Activated T-helper 2 cell treated with anti-CD3 and anti-CD28 coated beads, Interferon-gamma antibody, Interleukin-2, Interleukin-4, amounts not matched to agents 10 μg/mL and 5 μg/mL and 100 μg/mL, durations not matched to agents 14 hours and 24 hours and 36 hours (primary cell): ENCODE results near the gene FLVCR2. TPM values are rescaled to one million over a fixed set of nuclear protein-coding genes. Genes with fewer than 3 reads are reported as not detected.

Experiments used
- DNase-seq: peaks from one replicate; pipeline ENCODE4 v3.0.0; 2021; ENCODE audit warnings: low spot score
- H3K27ac Mint-ChIP-seq: one replicate; pipeline ENCODE4 v1.8.0; 2021; ENCODE audit warnings: mixed read lengths
- H3K27me3 Mint-ChIP-seq: one replicate; pipeline ENCODE4 v1.8.0; 2021; ENCODE audit warnings: low read depth, mixed read lengths
- H3K36me3 Mint-ChIP-seq: one replicate; pipeline ENCODE4 v1.8.0; 2021; ENCODE audit warnings: low read depth, mixed read lengths
- H3K4me1 Mint-ChIP-seq: one replicate; pipeline ENCODE4 v1.8.0; 2021; ENCODE audit warnings: low read depth, mixed read lengths
- H3K4me3 Mint-ChIP-seq: one replicate; pipeline ENCODE4 v1.8.0; 2021; ENCODE audit warnings: low read depth, mild to moderate bottlenecking, moderate library complexity, mixed read lengths
- H3K9me3 Mint-ChIP-seq: one replicate; pipeline ENCODE4 v1.8.0; 2021; ENCODE audit warnings: mixed read lengths
- intact Hi-C: fragments of 100-400 bp; cut with micrococcal nuclease; formaldehyde crosslinking; loops from one replicate; pipeline ENCODE4 v1.15.1; 2023
- total RNA-seq: library from RNA; stranded (reverse); gene quantifications from 2 replicates; pipeline ENCODE4 v1.2.3, GENCODE V29; 2022

FLVCR2 gene, protein sequence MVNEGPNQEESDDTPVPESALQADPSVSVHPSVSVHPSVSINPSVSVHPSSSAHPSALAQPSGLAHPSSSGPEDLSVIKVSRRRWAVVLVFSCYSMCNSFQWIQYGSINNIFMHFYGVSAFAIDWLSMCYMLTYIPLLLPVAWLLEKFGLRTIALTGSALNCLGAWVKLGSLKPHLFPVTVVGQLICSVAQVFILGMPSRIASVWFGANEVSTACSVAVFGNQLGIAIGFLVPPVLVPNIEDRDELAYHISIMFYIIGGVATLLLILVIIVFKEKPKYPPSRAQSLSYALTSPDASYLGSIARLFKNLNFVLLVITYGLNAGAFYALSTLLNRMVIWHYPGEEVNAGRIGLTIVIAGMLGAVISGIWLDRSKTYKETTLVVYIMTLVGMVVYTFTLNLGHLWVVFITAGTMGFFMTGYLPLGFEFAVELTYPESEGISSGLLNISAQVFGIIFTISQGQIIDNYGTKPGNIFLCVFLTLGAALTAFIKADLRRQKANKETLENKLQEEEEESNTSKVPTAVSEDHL
- 3.2 and 5.9 TPM in 2 replicates for total RNA-seq

DNA sequence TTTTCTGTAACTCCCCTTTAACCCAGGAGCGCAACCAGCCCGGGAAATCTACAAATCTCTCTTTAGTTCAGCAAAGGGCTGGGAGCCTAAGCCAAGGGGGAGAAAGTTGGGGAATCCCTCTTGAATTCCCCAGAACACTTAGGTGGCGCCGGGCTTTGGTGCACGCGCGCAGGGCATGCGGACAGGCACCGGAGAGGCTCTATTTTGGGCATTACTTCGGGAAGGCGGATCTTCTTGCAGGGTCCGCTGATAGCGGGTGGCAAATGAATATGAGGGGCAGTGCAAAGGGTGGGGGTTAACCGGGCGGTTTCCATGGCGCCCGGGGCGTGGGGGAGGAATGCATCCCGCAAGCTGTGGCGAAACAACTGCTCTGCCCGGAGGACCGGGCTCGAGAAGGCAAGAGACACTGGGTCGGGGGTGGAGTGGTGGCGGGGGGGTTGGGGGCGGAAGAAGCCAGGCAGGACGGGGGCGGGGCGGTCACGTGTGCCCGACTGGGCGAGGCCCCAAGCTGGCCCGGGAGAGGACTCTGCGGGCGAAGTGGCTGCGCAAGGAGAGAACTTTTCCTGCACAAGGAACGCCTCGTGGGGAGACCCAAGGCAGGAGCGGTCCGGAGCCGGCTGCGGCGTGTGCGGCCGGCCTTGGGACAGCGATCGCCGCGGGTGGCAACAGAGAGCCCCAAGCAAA is at the start of gene FLVCR2:
Gene FLVCR2 (plus strand): TSS at position 519 of the 684 bp plus-strand sequence. CDS start 353 bp downstream, outside the sequence.
- Mint-ChIP-seq H3K36me3 (no peaks in the 10 kb centered on the region), H3K27me3 (peaks cover 3% of the 10 kb centered on the region), H3K4me1 (peaks cover 19% of the 10 kb centered on the region), H3K4me3 (peak within 1 kb of the TSS; percentile 81), H3K9me3 (no peaks in the 10 kb centered on the region), H3K27ac (peak within 1 kb of the TSS; percentile 42)
- DNase-seq = peak; percentile 31
- intact Hi-C loops = loop anchor here (5.0 kb wide), 1 partner anchor 404 kb away; the partner anchor contains the start of gene TGFB3

DNA sequence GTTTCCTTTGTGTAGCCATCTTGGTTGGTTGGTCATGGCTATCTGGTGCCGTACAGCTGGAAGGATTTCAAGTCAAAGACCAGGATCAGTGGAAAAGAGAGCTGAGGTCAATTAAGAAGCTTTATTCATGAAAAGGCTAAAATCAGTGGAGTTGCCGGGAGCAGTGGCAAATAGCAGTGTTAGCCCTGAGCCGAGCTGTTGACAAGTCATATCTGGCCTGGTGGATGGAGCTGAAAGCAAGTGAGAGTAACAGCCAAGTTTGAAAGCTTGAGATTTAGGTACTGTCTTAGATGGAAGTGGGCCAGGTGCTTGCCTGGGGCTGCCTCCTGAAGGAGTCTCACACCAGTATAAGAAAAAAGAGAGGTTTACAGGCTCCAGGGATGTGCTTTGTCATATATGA is 47.2 kb upstream of the FLVCR2 start:
- peak overlapping the region; percentile 4 for H3K27ac Mint-ChIP-seq
- no peaks in the 10 kb centered on the region for H3K9me3 Mint-ChIP-seq
- no peaks in the 10 kb centered on the region for H3K27me3 Mint-ChIP-seq
- no peak for DNase-seq
- peaks cover 85% of the 10 kb centered on the region for H3K36me3 Mint-ChIP-seq
- peaks cover 62% of the 10 kb centered on the region for H3K4me1 Mint-ChIP-seq
- no peak overlapping the region for H3K4me3 Mint-ChIP-seq
- intact Hi-C loops = no loop called here

DNA sequence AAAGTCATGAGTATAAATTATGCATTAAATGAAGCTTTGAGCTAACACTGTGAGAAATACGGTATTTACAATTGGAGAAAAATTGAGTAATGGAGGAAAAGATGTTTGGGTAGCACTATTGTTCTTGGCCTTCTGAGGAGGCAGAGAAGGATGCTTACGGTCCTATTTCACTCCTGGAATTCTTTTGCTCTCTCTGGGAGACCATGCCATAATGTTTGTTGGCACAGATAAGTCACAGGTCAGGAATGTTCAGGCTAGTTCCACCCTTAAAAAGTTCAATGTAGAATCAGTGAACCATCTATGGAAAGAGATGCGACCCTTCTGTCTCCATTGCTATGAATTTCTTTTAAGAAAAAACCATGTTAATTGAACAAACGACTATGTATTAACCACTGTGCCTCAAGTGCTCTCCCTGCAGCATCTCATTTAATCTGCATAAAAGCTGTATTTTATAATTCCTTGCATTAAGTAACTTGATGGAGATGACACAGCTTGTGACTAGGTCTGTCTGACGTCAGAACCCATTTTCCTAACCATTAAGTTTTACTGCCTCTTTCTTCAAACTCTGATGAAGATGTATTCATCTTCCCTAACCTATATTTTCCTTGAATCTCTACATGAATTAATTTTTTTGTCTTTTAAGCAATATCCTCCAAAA is 46.6 kb upstream of the FLVCR2 start:
- H3K27ac Mint-ChIP-seq = peak overlapping the region; percentile 58
- H3K36me3 Mint-ChIP-seq = peaks cover 81% of the 10 kb centered on the region
- no peak overlapping the region for H3K4me3 Mint-ChIP-seq
- no peaks in the 10 kb centered on the region for H3K9me3 Mint-ChIP-seq
- no peak for DNase-seq
- intact Hi-C loops = no loop called here
- H3K4me1 Mint-ChIP-seq = peaks cover 58% of the 10 kb centered on the region
- H3K27me3 Mint-ChIP-seq = no peaks in the 10 kb centered on the region

DNA sequence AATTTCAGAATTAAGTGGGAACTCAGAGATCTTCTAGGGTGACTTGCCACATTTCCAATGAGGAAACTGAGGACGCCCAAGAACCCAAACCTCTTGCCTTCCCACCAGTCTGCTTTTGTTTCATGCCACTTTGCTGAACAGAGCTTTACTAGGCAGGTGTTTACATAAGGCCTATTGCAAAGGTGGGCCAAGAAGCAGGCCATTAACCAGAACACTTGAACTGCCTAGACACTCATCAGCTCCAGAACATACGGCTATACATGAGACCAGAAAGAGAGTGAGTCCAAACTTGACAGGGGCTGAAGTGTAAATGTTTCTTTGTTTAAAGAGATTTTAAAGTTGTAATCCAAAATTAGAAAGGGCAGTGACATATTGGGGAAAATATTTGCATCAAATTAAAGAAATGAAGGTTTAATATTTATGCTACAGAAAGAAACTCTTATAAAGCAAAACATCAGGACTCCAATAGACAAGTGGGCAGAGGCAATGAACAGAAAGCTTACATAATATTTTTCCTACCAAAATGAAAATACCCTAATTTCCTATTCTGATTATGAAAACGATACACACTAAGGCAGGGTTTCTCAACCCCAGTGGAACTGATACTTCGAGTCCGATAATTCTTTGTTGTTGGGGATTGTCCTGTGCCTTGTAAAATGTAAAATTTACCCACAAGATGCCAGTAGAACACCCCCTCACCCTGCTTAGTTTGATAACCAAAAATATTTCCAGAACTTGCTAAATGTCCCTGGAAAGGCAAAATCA is 44.4 kb upstream of the FLVCR2 start:
- Mint-ChIP-seq H3K9me3 (no peaks in the 10 kb centered on the region), H3K27me3 (no peaks in the 10 kb centered on the region), H3K27ac (peak overlapping the region; percentile 10), H3K4me3 (no peak overlapping the region), H3K4me1 (peaks cover 52% of the 10 kb centered on the region), H3K36me3 (peaks cover 74% of the 10 kb centered on the region)
- DNase-seq = no peak
- intact Hi-C loops = no loop called here

DNA sequence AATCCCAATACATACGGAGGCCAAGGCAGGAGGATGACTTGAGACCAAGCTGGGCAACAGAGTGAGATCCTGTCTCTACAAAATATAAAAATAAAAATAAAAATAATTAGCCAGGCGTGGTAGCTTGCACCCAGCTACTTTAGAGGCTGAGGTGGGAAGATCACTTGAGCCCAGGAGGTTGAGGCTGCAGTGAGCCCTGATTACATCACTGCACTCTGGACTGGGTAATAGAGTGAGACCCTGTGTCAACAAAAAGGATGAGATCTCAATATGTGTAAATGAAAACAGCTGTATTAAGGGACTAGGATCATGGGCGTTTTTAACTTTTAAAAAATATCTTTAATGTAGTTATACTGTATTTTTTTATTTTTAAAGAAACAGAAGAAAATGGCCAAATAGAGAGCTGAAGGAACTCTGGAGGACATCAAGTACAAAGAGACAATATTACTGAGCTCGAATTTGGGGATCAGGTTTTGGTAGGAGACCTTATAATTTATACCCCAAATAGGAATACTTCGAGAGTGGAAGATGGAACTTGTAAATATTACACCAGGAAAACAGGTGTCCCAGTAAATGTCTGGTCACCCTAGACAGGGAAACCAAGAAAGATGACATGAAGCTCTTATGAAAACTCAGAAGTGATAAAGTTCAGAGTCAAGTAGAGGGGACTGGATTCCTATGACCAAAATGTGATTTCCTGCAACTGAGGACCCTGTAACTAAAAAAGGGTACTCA is 43.1 kb upstream of the FLVCR2 start:
- intact Hi-C loops = no loop called here
- DNase-seq = no peak
- Mint-ChIP-seq H3K4me1 (peaks cover 62% of the 10 kb centered on the region), H3K36me3 (peaks cover 76% of the 10 kb centered on the region), H3K4me3 (no peak overlapping the region), H3K27ac (no peak overlapping the region), H3K27me3 (no peaks in the 10 kb centered on the region), H3K9me3 (no peaks in the 10 kb centered on the region)

DNA sequence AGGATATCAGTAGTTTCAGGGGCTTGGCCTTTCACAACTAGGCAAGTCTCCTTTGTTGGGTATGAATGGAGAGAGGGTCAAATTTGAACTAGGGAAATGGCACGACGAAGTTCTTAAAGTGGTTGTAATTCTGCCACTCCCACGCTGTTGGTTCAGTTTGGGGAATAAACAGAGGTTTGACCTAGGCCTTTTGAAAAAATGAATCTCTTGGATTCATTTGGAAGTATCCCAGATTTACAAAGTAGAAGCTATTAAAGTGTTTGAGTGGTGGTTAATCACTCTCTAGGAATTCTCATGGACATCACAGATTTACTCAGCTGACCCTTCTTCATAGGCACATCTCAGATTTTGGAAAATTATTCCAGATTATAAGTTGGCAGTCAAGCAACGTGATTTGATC is 41.3 kb upstream of the FLVCR2 start:
- Mint-ChIP-seq H3K36me3 (peaks cover 78% of the 10 kb centered on the region), H3K27ac (no peak overlapping the region), H3K27me3 (no peaks in the 10 kb centered on the region), H3K4me1 (peaks cover 65% of the 10 kb centered on the region), H3K9me3 (no peaks in the 10 kb centered on the region), H3K4me3 (no peak overlapping the region)
- intact Hi-C loops = no loop called here
- no peak for DNase-seq

DNA sequence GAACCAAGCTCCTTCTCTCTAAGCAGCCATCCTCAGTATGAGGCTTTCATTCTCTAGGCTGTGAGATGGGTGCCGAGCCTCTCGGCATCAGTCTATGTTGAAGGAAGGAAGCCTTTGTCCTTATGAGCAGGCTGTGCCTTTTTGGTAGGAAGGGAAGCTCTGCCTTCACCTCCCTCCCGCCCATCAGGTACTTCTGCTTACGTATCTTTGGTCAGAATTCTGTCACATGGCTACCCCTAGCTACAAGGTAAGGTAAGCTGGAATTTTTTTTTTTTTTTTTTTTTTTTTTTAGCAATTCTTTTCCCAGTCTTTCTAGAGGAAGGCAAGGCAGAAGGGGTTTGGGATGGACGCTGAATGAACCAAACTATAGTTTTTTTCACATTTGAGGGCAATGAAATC is 39.3 kb upstream of the FLVCR2 start:
- Mint-ChIP-seq H3K9me3 (no peaks in the 10 kb centered on the region), H3K27ac (peak overlapping the region; percentile 85), H3K4me1 (peaks cover 64% of the 10 kb centered on the region), H3K27me3 (no peaks in the 10 kb centered on the region), H3K4me3 (peak overlapping the region; percentile 62), H3K36me3 (peaks cover 63% of the 10 kb centered on the region)
- intact Hi-C loops = loop anchor here (1.0 kb wide), 1 partner anchor 17 kb away; the partner anchor contains the start of gene BATF
- DNase-seq = no peak

DNA sequence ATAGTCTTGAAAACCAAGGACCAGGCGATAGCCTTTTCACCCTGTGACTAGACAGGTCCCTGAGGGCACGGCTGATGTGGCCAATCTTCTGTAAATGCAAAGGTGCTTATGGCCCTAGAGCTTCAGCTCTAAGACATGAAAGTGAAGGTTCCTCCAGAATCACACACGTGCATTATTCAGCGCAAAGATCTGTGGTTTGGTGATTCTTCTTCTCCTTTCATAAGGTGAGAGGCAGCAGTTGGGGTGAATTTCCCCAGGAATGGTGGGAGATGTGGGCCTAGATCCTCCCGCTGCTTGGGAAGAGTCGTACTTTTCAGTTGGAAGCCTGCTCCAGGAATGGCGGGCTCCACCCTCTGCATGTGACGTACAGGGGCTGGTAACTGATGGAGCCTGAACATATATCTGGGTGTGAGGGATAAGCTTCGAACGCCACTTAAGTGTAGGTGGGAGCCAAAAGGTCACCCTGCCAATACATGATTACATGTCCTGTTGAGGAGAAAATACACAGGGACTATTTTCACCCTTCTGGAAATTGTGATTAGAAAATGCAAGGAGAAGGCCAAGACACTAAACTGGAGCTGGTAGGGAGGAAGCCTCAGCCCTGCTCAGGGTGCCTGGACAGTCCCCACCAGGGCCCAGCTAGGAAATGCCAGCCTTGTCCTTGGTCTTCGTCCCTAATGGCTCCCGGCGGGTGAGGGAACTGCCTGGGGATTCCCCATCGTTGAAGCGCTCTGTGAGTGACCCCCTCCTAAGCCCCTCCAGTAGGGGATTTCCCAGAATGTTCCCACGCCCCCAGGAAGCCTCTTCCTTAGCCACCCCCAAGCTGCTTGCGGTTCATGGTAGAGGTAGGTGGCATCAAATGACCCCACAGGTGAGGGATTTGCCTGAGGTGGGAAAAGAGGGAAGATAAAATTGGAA is 38.6 kb upstream of the FLVCR2 start:
- intact Hi-C loops = loop anchor here (1.0 to 5.0 kb wide), 2 partner anchors 18 to 293 kb away; partner anchors contain the start of gene BATF
- peak overlapping the region; percentile 85 for H3K27ac Mint-ChIP-seq
- H3K4me1 Mint-ChIP-seq = peaks cover 64% of the 10 kb centered on the region
- peaks cover 61% of the 10 kb centered on the region for H3K36me3 Mint-ChIP-seq
- no peaks in the 10 kb centered on the region for H3K27me3 Mint-ChIP-seq
- H3K4me3 Mint-ChIP-seq = peak overlapping the region; percentile 62
- no peaks in the 10 kb centered on the region for H3K9me3 Mint-ChIP-seq
- no peak for DNase-seq

DNA sequence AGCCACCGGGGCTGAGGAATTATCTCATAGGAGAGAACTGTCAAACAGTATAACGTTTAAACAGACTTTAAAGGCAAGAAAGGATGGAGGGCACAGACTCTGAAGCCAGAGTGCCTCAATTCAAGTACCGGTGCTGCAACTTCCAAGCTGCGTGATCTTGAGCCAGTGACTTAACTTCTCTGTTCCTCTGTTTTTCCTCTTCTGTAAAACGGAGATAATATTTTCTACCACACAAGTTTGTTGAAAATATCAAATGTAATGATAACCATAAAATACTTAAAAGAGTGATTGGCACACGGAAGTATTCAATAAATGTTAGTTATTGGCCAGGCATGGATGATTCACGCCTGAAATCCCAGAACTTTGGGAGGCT is 38.0 kb upstream of the FLVCR2 start:
- DNase-seq = no peak
- Mint-ChIP-seq H3K27me3 (no peaks in the 10 kb centered on the region), H3K9me3 (no peaks in the 10 kb centered on the region), H3K36me3 (peaks cover 58% of the 10 kb centered on the region), H3K27ac (peak overlapping the region; percentile 85), H3K4me1 (peaks cover 63% of the 10 kb centered on the region), H3K4me3 (peak overlapping the region; percentile 62)
- intact Hi-C loops = loop anchor here (5.0 kb wide), 1 partner anchor 293 kb away; no protein-coding TSS in a partner anchor

DNA sequence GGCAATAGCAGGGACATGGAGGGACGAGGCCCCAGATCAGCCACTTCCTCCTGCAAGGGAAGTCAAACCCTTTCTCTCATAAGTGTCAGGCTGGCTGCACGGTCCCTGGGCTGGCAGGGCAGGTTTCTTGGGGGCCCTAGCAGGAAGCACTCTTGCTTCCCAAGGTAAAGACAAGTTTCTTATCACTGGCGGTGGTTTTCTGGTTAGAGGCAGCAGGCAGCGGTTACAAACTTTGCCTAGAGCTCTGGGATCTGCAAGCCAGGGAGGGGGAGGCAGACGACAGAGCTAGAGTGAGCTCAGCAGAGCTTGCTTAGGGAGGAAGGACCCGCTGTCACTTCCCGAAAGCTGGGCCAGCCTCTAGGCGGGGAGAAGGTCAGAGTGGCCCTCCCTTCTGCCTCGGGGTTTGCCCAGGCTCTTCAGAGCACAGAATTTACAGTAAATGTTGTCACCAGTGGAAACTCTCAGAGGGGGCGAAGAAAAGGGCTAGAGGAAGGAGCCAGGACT is 35.8 kb upstream of the FLVCR2 start:
- no peaks in the 10 kb centered on the region for H3K9me3 Mint-ChIP-seq
- peak; percentile 73 for DNase-seq
- intact Hi-C loops = loop anchor here (1.0 to 5.0 kb wide), 4 partner anchors 20 to 295 kb away; no protein-coding TSS in a partner anchor
- peaks cover 64% of the 10 kb centered on the region for H3K36me3 Mint-ChIP-seq
- peak overlapping the region; percentile 97 for H3K27ac Mint-ChIP-seq
- peaks cover 57% of the 10 kb centered on the region for H3K4me1 Mint-ChIP-seq
- H3K27me3 Mint-ChIP-seq = no peaks in the 10 kb centered on the region
- H3K4me3 Mint-ChIP-seq = peak overlapping the region; percentile 61
